HG03378 (cell line): ENCODE results near the gene GOLGA6L2.

Experiments
- ATAC-seq: cut with Tn5 transposase; IDR thresholded peaks from one replicate; pipeline ENCODE4 v1.9.1; 2021; ENCODE audit warnings: mild to moderate bottlenecking, moderate library complexity; ENCODE audit not compliant: unreplicated experiment

Gene GOLGA6L2

DNA sequence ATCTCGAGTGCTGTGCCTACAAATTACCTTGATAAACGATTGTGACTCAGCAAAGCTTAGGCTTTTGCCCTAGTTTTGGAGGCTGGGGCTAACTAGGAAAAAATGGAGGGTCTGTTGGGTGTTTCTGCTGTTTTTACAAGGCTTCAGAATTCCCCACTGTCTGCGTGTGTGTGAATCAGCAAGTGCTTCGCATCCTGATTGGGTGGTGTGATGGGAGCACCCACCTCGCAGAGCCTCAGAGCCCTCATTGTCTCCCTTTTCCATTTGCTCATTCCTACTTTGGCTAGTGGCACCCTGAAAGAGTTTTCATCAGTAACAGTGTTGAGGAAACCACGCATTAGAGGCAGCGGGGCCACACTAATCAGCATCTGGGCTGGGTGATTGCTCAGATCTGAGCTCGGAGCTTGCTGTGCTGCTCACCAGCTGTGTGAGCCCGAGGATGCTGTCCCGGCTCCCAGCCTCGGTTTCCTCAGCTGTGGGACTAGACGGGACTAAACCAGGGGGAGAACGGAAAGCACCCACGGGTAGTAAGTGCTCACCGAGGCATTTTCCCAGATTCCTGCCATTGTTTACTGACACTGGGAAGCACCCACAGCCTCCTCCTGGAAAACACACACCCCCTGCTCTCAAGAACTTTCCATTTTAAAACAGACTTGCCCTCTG, 51.9 kb downstream of the GOLGA6L2 start:
- ATAC-seq = no peak
